GM19372 (cell line): Measurements from ENCODE around the gene NTNG2.

Source experiments
- ATAC-seq: cut with Tn5 transposase; IDR thresholded peaks from one replicate; pipeline ENCODE4 v1.9.1; 2021; ENCODE audit warnings: mild to moderate bottlenecking, low read depth, moderate library complexity; ENCODE audit not compliant: unreplicated experiment

NTNG2 gene

DNA sequence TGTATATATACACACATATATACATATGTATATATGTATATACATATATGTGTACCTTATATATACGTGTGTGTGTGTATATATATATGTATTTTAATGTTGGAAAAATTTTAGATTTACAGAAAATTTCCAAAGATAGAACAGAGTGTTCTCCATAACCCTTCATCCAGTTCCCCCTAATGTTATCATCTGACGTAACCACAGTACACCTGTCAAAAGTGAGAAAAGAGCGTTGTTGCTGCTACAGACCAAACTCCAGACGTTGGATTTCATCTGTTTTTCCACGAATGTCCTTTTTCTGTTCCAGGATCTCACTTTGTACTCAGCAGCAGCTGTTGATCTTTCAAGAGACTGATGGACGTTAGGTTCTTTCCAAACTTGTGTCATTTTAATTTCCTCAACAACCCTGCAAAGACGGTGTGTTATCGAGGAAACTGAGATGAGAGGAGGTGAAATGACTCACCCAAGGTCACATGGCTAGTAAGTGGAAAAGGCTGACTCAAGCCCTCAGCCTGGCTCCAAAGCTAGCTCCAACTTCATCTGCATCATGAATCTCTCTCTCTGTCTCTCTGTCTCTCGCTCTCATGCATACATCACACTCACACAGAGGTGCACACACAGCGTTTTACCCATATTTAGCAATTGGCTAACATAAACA is 17.0 kb upstream of the NTNG2 start:
- ATAC-seq, result no peak

DNA sequence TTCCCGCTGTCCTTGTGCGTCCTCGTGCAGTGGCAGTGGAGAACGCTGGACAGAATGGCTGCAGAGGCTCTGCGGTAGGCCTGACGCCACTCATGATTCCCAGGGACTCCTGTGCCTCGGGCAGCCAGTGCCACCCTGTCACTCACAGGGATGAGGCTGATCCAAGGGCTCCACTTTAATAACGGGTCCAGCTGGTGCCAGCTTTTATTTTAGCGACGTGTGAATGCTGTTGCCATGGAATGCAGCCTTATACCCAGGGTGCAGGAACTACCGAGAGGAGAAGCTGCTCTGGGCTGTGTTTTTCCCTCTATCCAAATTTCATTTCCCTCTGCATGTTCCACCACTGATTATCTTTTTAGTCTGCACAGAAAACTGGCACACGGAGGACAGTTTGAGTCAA is 15.8 kb upstream of the NTNG2 start:
- no peak for ATAC-seq

DNA sequence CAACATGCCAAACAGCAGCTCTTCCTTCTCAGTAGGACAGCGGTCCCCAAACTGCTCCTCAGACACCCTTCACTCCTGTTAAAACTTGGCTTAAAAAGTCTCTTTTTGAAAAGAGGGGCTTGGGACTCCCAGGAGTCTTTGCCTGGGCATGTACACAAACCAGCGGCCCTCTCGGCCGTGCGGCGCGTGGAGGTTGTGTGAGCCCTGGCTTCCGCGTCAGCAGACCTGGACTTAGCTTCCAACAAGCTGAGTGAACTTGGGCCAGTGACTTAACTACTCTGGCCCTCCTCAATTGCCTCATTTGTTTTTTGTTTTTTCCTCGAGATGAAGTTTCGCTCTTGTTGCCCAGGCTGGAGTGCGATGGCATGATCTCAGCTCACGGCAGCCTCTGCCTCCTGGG is 15.3 kb upstream of the NTNG2 start:
- ATAC-seq, result no peak

DNA sequence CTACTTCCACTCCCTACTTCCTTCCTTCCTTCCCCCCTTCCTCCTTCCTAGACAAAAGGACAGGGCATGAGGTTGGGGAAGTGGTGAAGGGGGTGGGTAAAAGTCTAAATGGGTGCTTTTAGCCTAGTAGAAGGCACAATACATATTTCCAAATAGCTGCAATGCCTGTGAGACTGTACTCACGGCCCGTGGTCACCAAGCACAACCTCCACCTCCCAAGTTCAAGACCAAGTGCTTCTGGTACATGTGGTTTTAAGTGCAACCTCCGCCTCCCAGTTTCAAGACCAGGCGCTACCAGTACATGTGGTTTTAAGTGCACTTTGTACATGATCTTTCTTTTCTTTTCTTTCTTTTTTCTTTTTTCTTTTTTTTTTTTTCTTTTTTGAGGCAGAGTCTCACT is 14.5 kb upstream of the NTNG2 start:
- ATAC-seq, result no peak

DNA sequence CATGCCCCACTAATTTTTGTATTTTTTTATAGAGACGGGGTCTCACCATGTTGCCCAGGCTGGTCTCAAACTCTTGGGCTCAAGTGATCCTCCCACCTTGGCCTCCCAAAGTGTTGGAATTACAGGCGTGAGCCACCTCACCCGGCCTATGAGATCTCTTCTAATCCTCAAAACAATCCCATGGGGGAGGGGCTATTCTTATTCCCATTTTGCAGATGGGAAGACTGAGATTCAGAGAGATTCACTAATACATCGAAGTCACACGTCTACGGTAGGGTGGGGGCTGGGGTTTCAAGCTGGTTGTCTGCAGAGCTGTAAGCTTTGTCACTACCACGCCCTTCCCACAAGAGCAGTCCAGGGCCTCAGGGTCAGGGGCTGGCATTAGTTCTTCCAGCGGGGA is 14.0 kb upstream of the NTNG2 start:
- no peak for ATAC-seq

DNA sequence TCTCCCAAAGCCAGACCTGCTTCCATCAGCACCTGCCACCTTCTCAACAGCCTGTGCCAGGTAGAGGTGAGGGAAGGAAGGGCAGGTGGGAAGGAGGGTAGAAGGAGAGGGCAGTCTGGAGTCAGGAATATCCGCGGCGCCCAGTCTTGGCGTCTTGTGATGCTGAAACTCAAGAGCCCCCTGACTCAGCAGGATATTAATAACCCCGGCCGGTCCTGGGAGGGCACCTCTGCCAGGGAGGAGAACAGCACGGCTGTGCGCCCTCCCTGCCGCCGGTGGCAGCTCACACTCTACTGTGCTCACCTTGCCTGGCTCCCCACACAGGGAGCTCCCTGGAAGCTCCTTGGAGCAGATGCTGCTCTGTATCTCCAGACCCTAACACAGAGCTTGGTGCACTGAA is 11.6 kb upstream of the NTNG2 start:
- no peak for ATAC-seq

DNA sequence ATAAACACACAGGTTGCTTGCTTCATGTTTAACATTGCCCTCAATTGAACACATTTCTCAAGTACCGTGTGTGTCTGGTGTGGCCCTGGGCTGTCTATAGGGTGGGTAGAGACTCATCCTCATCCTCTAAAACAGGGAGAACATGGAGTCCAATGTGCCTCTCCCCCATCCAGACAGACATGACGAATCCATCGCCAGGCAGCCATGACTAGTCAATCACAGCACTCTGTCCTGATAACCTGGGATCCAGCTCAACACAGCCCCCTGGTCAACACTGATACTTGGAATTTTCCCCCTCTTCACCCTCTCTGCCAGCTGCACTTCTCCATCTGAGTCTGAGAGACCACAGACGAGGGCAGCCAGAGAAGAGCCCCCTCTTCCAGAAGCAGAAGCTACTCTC is 10.7 kb upstream of the NTNG2 start:
- no peak for ATAC-seq

DNA sequence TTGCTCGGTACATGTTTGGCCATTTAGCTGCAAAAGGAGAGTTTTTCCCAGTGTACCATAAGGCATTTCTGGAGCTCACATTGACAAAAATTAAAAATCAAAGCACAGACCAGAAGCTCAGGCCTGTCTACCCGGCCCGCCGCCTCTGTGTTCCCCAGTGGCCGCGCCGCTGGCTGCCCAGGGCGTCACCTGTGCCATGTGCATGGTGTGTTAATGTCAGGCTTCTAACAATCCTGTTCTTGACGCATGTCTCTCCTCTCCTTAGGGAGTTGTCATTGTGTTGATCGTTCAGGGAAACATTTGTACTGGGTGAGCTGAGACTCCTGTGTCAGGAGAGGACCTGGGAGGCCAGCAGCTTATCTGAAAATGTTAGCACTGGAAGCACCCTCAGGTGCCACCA is 9.6 kb upstream of the NTNG2 start:
- ATAC-seq, result no peak

DNA sequence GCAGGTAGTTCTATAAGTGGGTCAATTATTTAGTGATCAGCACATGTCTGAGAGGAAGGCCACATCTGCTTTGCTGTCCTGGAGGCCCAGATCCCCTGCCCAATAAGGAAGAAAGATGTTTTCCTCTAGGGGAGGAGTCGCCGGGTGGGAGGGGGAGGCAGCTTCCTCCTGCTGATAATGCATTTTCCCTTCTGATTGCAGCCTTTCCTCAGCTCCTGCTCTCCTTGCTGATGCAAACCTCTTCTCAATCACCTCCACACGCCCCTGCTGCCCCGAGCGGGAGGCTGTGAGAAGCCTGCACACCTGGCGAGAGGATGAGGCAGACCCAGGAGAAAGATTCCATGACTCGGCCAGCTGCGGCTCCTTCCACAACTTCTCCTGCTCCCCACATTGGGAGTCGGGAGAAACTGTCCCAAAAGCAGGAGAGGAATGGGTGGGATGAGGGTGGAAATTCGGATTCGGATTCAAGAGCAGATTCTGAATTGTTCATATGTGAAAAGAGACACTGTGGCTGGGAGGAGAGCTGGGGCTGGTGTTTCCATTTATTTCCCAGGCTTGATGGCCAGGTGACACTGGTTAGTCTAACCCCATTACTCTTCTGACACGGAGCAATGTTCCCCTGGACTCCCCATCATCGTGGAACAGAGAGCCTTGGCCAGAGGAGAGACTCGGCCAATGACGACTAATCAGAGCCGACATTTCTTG is 6.8 kb upstream of the NTNG2 start:
- ATAC-seq, result no peak

DNA sequence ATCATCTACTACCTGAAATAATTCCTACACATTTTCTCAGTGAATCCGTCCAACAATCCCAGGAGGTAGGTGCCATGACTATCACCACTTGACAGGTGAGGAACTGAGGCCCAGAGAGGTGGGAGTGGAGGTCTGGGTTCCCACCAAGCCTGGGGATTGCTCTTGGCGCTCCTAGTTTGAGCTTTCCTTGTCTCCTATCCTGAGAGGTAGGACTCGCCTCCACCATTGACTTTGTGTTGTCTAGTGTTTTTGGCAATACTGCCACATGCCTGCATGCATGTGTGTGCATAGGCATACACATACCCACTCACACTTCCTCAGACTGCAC is 6.3 kb upstream of the NTNG2 start:
- ATAC-seq, result no peak

DNA sequence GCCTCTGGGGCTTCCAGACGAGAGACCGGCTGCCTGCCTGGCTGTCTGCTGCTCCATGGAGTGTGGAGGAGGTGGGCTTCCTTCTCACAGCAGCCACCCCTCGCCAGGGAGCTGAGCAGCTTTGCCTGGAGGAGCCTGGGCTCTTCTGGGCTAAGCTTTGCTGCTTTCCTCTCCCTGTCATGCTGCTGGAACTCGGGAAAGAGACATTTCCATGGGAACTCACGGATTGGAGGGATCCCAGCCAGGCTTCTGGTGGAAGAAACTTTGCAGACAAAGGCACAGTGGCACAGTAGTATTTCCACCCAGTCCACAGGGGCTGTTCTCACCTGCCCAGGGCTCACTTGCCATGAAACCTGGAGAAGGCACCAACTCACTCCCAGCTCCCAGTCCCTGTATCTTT is 5.6 kb upstream of the NTNG2 start:
- no peak for ATAC-seq

DNA sequence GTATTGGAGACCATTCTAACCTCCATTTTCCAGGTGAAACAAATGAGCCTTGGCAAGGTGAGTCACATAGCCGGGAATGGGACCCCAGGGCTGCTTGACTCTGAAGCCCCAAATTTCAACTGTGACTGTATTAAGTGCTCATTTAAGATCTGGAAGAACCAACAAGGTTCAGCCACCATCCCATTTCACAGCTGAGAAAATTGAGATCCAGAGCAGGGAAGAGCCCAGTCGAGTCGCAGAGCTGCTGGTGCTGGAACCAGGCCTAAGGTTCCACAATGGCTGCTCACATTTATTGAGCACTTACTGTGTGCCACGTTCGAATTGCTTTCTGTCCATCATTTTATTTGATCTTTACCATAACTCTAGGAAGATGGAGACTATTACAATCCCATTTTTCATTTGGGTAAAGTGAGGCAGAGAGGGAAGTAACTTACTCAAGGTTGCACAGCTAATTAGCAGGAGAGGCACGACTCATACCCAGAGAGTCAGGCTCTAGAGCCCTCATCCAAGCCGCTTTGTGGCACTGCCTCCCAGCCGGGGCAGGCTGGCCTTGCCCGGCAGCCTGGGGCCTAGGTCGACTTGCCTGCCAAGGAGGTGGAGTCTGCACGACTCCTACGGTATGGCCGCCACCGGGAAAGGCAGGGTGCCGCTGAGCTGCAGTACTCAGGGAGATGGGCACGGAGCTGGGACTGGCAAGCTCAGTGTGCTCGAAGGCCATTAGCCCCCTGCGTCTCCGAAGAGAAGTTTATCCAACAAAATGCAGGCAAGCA is 4.3 kb upstream of the NTNG2 start:
- ATAC-seq, result no peak

DNA sequence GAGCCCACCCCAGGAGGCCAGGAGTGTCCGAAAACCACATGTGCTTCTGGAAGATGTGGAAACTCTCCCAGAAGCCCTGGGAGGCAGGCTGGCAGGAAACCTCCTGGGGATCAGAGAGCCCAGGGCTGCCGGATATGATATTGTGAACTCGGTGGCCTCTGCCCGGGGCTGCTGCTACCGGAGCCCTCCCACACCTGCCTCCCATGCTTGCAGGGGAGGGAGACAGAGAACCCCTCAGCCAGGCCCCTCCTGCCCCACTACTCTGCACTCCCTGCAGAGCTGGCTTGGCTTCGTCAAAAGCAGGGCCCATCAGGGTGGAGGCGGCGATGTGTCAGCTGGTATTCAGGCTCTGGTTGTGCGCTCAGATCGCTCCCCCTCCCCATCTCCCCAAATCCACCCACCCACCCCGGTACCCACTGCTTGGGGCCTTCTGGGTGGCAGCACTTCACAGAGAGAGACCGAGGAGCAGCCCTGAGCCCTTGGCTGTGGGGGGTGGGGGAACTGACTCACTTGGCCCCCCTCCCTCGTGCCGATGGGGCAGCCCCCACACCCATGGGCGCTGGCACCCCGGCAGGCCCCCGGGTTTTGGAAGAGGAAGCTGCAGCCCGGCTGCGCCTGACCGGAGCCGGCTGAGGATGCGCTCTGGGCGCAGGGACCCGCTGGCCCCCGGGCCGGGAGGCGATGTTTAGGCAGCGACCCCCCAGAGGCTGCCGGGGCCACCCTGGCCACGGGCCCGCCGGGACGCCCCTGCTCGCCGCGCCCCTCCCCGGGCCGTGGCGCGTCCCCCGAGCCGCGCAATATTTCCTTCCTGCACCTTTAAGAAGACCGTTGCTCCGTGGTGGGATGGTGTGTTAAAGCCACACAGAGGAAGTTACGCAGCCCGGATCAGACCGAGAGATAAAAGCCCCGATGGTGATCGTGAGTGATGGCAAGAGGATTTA is 786 bp upstream of the NTNG2 start:
- ATAC-seq, result no peak

DNA sequence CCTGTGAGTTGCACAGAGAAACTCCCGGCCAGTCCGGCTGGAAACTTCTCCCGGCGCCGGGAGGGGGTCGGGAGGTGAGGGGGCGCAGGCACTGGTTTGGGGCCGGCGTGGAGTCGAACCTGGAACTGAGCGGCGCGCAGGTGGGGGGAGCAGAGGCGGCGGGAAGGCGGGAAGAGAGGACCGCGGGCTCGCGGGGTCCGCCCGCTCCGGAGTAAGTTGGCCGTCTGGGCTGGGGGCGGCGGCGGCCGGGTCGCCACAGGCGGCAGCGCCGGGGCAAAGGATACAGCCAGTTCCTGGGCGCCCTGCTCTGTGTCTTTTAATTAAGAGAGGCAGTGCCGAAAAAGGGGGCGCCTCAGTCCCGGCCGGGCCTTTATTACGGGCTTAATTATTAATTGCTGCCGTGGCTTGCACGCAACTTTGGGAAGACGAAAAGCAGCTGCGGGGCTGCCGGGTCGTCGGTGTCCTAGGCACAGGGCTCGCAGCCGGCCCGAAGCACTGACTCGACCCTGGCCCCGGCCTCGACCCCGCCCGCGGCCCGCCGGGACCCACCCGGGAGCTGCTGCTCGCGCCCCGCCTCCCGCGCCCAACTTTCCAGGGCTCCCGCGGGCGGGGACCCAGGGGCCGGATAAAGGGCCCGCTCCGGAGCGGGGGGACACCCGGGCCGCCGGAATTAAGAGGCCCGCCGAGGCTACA is 1.1 kb downstream of the NTNG2 start:
- no peak for ATAC-seq

DNA sequence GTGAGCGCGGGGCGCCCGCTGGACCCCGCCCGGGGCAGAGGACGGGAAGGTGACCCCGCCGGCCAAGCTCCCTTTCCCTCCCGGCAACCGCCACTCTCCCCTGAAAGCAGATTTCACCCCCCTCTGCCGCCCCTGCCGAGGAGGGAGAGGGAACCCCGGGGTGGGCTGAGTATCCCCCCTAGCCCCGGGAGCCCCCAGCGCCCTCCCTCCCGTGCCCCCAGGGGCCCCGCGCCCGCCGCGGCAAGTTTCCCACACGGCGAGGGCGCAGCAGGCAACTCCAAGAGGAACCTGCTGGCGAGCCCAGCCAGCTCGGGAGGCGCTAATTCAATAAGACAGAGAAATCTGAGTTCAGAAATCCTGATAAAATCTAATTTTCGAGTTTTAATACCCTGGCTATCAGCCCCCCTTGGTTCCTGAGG is 1.6 kb downstream of the NTNG2 start:
- no peak for ATAC-seq

DNA sequence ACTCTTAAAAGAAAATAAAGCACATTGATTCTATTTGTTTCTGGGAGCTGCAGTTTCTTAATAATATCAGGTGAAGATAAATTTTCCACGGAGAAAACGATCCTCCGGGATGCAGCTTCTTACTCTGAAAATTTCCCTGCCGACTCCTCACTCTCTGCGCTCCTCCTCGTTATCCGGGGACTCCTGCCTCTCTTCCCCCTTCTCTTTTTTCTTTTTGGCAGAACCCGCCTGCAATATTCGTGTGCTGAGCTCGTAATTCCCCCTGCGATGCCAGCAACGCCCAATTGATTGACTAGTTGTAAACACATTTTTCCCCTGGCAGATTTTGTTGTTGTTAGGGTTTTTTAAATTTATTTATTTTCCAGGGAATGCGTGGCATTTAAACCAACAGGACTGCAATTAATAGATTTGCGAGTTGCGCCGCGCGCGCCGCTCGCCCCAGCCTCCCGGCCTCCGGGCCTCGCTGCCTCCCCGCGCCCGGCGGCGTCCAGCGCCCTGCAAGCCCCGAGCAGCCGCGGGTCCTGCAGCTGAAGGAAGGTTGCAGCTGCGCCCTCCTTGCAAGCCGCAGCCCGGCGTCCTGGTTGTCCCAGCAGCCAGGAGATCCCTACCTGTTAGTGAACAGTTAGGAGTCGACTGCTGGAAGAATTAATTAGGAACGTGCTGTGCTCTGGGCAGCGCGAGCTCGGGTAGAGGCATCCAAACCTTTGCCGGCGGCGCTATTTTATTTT is 2.2 kb downstream of the NTNG2 start:
- ATAC-seq, result no peak

DNA sequence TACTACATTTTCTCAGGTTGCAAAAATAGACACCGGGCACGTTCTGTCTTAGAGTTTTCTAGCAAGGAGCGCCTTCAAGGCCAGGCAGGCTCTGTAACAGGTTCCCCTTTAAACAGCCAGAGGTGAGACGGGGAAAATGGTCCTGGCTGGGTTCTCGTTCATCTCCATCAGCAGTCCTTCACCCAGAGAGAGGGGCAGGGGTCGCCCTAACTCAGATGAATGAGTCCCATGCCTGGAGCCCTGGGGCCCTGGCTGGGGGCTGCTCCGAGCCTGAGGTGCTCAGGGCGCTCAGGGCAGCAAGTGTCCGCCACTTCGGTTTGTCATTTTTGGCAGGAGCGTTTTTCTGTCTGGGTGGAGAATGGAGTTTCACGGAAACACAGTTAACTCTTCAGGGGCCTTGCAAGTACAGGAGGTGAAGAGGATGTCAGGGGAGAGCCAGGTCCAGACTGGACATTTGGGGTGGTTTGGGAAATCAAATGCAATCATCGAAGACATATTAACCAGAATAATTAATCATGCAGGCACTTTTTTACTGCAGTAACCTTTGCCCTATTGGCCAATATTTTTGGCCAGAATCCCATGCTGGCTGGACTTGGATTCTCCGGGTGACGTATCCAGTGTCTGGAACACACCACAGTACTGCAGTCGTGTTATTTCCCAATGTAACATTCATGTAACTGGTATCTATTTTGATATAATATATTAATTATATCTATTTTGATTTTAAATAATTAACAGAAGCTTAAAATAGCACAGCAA is 2.9 kb downstream of the NTNG2 start:
- ATAC-seq, result no peak

DNA sequence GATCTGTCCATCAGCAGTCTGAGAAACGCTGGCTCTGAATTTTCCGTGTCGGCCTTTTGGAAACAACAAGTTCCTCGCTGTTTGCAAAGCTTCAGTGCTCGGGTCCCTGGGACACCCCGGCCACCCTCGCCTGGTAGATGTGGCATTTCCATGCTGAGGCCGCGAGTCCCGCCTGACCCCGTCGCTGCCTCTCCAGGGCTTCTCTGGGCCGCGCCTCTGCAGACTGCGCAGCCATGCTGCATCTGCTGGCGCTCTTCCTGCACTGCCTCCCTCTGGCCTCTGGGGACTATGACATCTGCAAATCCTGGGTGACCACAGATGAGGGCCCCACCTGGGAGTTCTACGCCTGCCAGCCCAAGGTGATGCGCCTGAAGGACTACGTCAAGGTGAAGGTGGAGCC is 4.7 kb downstream of the NTNG2 start:
- ATAC-seq, result no peak

DNA sequence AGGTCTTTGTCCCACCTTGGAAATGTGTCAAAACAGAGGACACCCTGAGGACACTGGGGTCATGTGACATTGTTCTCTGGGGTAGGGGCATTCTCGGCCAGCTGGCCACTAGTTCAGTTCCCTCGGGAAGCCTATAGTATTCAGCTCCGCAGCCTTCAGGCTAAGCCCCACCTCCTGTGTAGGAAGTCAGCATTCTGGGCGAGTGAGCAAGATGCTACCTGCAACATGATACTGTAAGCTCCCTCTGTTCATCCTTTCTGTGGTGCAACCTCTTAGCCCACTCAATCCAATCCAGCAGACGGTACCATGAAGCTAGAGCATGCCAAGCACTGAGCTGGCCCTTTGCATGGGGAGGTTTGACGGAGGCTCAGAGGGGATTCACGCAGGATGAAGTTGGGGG is 5.3 kb downstream of the NTNG2 start:
- no peak for ATAC-seq
